Measurements from ENCODE around the gene ETNK2.

- TF ChIP-seq CTCF (IDR thresholded peaks at IDR 0.05; ENCODE audit: insufficient read depth, low read depth, low read length) (no peak), EZH2 (IDR thresholded peaks at IDR 0.05; ENCODE audit: insufficient read depth, low read length) (no peak)
These were observed 25.3 kb upstream of the ETNK2 start for GRCh38 chr1:204177133-204177532.
